Stimulated activated CD8-positive, alpha-beta memory T cell treated with anti-CD3 and anti-CD28 coated beads, Interleukin-2, amount 100 ng/mL, for 1 hour (primary cell): ENCODE measurements around the gene SLAIN2.

Experiments used
- DNase-seq, 2 donors: peaks; one replicate each; pipeline ENCODE4 v3.0.0-alpha.2; 2020; ENCODE audit warnings: low read depth in 2 of 2

SLAIN2 gene

GRCh38 chr4:48369771-48370170, 28.4 kb downstream of the SLAIN2 start:
- no peak for DNase-seq

- no peak for DNase-seq
These were observed 29.2 kb downstream of the SLAIN2 start for GRCh38 chr4:48370260-48371134.

GRCh38 chr4:48372272-48372671, 30.9 kb downstream of the SLAIN2 start:
- DNase-seq = no peak

GRCh38 chr4:48375651-48376304, 34.4 kb downstream of the SLAIN2 start:
- no peak for DNase-seq

GRCh38 chr4:48379587-48380180, 38.4 kb downstream of the SLAIN2 start:
- DNase-seq = no peak

GRCh38 chr4:48380583-48381167, 39.3 kb downstream of the SLAIN2 start:
- DNase-seq = no peak

GRCh38 chr4:48388525-48389154, 47.3 kb downstream of the SLAIN2 start:
- no peak for DNase-seq

GRCh38 chr4:48396043-48396442, 54.7 kb downstream of the SLAIN2 start:
- no peak for DNase-seq

GRCh38 chr4:48400416-48400815, 59.1 kb downstream of the SLAIN2 start:
- DNase-seq = no peak

- no peak for DNase-seq
These were observed 62.0 kb downstream of the SLAIN2 start for GRCh38 chr4:48403358-48403757.

GRCh38 chr4:48403779-48404178, 62.5 kb downstream of the SLAIN2 start:
- no peak for DNase-seq

GRCh38 chr4:48405924-48406323, 64.6 kb downstream of the SLAIN2 start:
- DNase-seq = no peak

- no peak for DNase-seq
These were observed 67.9 kb downstream of the SLAIN2 start for GRCh38 chr4:48409203-48409602.

- no peak for DNase-seq
These were observed 69.5 kb downstream of the SLAIN2 start for GRCh38 chr4:48410812-48411211.

- no peak for DNase-seq
These were observed 78.8 kb downstream of the SLAIN2 start for GRCh38 chr4:48420144-48420543.

- no peak for DNase-seq
These were observed 79.8 kb downstream of the SLAIN2 start for GRCh38 chr4:48421101-48421500.

- DNase-seq = no peak
These were observed 87.6 kb downstream of the SLAIN2 start for GRCh38 chr4:48428926-48429325.

- no peak for DNase-seq
These were observed 88.6 kb downstream of the SLAIN2 start for GRCh38 chr4:48429709-48430474.

- no peak for DNase-seq
These were observed 90.1 kb downstream of the SLAIN2 start for GRCh38 chr4:48431401-48431800.

GRCh38 chr4:48432017-48432416, 90.7 kb downstream of the SLAIN2 start:
- no peak for DNase-seq

- no peak for DNase-seq
These were observed 95.0 kb downstream of the SLAIN2 start for GRCh38 chr4:48436318-48436717.
